Loucy (cell line): ENCODE results near the gene CASR.

ENCODE experiments used
- EZH2phosphoT487 ChIP-seq: fragments of 200-600 bp; IDR thresholded peaks from 2 replicates; pipeline ENCODE4 v1.6.1; 2018; ENCODE audit warnings: antibody characterized with exemption, mild to moderate bottlenecking, moderate library complexity, borderline replicate concordance
- TF ChIP-seq, protein P1 (sequence below): fragments of 200-600 bp; sonication (generic); conservative IDR thresholded peaks from 2 replicates; pipeline ENCODE4 v1.5.1; 2014; ENCODE audit warnings: mild to moderate bottlenecking, antibody characterized with exemption, low read length

DNA sequence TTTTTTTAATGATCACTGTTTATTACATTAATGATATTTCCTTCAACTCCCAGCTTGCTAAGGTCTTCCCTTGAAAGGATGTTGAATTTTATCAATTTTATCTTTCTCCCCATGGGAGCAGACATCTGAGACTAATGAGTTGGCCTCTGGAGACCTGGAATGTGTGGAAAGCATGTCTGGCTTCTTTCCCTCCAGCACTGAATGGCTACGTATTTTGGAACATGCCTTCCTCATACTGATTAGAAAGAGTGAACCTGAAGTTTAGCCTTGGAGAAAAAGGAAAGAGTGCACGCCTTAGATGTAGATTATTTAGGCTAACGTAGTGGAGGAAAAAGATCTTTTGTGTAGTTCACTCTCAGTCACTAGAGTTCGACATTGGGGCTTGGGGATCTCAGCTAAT is 25.1 kb downstream of the CASR start:
- TF ChIP-seq EZH2phosphoT487: no peak
- TF ChIP-seq, protein P1, sequence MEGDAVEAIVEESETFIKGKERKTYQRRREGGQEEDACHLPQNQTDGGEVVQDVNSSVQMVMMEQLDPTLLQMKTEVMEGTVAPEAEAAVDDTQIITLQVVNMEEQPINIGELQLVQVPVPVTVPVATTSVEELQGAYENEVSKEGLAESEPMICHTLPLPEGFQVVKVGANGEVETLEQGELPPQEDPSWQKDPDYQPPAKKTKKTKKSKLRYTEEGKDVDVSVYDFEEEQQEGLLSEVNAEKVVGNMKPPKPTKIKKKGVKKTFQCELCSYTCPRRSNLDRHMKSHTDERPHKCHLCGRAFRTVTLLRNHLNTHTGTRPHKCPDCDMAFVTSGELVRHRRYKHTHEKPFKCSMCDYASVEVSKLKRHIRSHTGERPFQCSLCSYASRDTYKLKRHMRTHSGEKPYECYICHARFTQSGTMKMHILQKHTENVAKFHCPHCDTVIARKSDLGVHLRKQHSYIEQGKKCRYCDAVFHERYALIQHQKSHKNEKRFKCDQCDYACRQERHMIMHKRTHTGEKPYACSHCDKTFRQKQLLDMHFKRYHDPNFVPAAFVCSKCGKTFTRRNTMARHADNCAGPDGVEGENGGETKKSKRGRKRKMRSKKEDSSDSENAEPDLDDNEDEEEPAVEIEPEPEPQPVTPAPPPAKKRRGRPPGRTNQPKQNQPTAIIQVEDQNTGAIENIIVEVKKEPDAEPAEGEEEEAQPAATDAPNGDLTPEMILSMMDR: no peak
